UCSD-AML1 (cell line): ENCODE results near the gene DOK7.
A peak's percentile ranks its signal among the peaks of the same experiment; 100 is the strongest.
"Not testable (repeated sequence)": the region's sequence is repeated elsewhere in the genome, so short reads cannot be mapped to it uniquely, and the experiment has no call there.

Source experiments
- DNase-seq: peaks from one replicate; lab custom pipeline; 2025; ENCODE audit not compliant: unreplicated experiment; lab: John Stamatoyannopoulos, UW

The DOK7 gene

DNA sequence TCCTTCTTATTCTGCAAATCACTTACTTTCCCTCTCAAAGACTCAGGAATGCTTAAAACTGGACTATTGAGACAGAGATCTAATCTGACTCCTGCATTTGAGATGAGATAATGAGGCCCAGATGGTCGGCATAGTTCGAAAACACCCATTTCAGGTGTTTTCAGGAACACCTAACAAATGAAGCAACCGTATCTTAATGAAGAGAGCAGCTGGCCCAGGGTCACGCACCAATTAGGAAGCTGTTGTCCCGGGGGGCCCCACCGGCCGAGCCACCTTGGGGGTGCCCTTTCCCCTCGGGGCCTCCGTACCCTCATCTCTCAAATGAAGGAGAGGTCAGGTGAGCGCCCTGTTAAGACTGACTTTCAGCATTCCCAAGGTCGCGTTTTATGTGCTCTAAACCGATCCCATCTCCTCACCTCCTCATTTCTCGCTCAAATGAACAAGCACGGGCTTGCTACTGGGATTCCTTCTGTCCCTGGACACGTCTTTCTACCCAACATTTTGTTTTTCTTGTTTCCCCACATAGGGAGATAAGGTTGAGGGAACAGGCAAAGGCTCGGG, 68.3 kb downstream of the DOK7 start:
- DNase-seq: no peak

DNA sequence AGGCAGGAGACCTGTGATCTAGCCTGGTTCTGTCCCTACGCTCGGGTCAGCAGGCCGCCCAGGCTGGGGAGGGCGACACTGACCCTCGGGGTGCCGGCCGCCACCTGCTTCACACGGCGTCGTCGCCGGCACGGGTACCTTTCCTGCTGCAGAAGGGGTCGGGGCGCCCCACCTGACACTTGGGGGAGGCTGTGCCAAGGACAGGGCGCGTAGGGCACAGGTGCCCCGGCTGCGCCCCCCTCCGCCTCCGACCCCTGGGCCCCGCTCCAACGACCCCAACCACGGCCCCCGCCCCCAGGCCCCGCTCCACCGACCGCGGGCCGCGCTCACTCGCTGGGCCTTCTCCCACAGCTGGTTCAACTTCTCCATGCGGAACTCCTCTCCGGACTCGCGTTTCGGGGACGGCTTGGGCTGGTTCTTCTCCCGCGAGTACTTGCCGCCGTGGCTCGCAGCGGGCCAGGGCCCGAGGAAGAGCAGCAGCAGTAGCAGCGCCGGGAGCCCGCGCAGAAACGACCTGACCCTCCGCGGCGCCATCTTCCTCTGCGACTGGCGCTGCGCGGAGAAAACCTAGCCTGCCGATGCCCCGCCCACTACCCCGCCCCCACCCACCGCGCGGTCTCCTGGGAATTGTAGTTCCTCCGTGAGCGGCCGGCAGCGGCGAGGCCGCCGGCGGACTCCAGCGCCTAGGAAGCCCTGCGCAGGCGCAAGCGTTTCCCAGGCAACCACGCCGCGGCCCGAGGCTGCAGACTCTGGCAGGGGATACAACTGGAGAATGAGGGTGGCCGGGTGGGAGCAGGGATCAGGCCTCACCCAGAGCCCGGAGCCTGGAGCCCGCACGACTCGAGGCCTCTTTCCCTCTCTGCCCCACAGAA, 69.0 kb downstream of the DOK7 start, which contains the start of gene LRPAP1:
Gene LRPAP1, minus strand, starts transcription at position 544 of the 872 bp plus-strand sequence. Its CDS starts 10 bp downstream, at position 534.
- peak; percentile 90 for DNase-seq

DNA sequence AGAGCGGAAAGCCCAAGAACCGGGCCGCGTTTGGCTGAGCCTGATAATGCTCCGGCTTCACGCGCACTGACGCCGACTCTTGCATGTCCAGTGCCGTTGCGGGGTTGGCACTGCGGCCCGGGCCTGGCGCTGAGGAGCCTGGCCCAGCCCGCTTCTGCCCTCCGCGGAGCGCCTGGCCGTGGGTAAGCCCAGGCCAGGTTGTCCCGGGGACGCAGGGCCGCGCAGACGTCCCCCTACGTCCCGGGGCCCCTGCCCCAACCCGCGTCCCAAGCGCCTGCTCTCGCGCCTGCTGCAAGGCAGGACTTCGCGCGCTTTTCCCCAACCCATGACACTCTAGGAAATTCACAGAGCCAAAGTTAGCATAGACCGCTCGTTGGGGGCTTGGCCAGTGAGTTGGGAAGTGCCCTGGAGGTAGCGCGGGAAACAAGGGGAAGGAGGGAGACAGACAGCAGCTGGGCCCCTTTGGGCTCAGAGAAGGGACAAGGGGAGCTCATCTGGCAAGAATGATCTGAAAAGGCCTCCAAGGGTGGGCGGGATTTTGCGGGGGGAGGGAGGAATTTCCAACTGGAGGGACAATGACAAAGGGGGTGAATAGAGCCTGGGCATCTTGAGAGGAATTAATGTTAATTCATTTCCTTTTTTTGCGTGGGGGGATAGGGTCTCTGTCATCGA, 69.8 kb downstream of the DOK7 start:
- DNase-seq: no peak

DNA sequence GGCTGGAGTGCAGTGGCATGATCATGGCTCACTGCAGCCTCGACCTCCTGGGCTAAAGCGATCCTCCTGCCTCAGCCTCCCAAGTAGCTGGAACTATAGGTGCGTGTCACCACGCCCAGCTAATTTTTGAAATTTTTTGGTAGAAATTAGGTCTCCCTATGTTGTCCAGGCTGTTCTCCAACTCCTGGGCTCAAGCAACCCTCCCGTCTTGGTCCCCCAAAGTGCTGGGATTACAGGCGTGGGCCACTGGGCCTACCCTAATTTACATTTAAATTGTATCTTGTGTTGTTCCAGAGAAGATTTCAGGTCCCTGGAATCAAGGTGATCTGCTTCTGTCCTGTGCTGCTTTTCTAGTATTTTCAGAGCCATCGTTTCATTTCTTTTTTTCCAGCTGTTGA, 70.3 kb downstream of the DOK7 start:
- no peak for DNase-seq

DNA sequence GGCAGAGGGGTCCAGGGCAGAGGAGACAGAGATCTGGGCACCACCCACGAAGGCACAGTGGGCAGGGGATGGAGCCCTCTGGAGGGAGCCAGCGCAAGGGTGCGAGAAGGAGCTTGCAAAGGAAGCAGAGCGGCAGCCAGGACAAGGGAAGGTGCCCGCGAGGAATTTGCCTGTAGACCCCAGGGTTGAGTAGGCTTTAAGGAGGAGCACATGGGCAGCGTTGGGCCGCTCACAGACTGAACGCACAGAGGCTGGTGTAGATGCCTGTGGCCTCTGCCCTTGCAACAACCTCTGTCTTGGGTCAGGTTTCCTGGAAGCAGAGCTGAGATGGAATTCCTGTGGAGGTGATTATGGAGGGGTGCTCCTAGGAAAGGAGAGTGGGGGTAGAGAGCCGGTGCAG, 72.7 kb downstream of the DOK7 start:
- DNase-seq: not testable (repeated sequence)

DNA sequence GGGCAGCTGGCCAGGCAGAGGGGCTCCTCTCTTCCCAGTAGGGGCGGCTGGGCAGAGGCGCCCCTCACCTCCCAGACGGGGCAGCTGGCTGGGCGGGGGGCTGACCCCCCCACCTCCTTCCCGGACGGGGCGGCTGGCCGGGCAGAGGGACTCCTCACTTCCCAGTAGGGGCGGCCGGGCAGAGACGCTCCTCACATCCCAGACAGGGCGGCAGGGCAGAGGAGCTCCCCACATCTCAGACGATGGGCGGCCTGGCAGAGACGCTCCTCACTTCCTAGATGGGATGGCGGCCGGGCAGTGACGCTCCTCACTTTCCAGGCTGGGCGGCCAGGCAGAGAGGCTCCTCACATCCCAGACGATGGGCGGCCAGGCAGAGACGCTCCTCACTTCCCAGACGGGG, 75.8 kb downstream of the DOK7 start:
- not testable (repeated sequence) for DNase-seq

DNA sequence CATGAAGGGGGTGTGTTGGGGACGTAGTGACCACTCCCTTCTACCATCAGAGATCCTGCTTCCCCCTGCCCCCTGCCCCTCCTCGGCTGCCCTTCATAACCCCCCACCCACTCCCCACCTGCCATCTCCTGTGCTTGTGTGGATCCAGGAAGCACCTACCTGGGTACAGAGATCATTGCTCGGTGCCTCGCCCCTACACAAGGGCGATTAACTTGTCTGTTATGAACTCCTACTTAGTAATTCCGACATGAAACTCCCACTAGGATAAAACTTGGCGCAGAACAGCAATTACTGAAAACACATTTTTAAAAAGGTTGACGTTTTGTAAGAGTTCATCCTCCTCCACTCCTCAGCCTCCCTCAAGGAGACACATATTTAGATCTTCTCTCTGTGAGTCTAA, 80.3 kb downstream of the DOK7 start:
- DNase-seq: not testable (repeated sequence)
